Measurements from ENCODE around the gene ASB6.

The ASB6 gene

DNA sequence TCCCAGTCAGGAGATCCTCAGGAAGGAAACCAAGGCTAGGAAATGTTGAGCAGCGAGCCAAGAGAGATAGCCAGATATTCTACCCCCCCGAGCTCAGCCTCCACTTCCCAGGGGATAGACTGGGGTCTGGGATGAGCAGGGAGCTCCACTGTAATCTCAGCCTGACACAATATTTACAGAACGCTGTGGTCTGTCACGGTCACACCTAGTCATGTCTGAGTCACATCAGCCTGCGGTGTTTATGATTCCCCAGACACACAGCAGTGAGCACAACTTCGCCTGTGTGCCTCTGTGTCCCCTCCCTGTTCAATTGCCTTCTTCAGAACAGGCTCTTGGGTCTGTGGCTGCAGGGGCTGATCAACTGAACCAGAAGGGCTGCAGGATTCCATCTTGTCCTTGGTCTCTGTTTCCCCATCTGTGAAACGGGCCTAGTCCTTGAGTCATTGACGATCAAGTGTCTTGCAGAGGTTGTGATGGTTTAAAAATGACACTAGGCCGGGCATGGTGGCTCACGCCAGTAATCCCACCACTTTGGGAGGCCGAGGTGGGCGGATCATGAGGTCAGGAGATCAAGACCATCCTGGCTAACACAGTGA, 14.9 kb upstream of the ASB6 start:
- Histone ChIP-seq H3K4me3 (ENCODE audit: low read depth in 1 of 2, low read length in 2 of 2) (no peak overlapping the region), H3K4me2 (ENCODE audit: insufficient read depth, low read length) (no peak overlapping the region), H2AFZ (ENCODE audit: low read depth, low read length) (no peak overlapping the region), H4K20me1 (ENCODE audit: insufficient read depth, low read length) (no peaks in the 10 kb centered on the region), H3K4me1 (ENCODE audit: insufficient read depth, low read length) (no peaks in the 10 kb centered on the region), H3K27ac (ENCODE audit: low read length) (no peak overlapping the region), H3K9ac (ENCODE audit: low read depth, low read length) (no peak overlapping the region), H3K27me3 (ENCODE audit: insufficient read depth, low read length, poor library complexity) (no peaks in the 10 kb centered on the region), H3K9me3 (ENCODE audit: insufficient read depth, low read length, severe bottlenecking) (no peaks in the 10 kb centered on the region), H3K36me3 (ENCODE audit: insufficient read depth, low read length) (no peaks in the 10 kb centered on the region), H3K79me2 (ENCODE audit: insufficient read depth, low read length) (no peaks in the 10 kb centered on the region)
- ATAC-seq (ENCODE audit: insufficient read depth, low read depth): no peak
- TF ChIP-seq CTCF (IDR thresholded peaks at IDR 0.05; ENCODE audit: borderline replicate concordance, extremely low read depth, low read length, poor library complexity, severe bottlenecking): no peak
- no peak for TF ChIP-seq EZH2 (IDR thresholded peaks at IDR 0.05; ENCODE audit: borderline replicate concordance, low read depth, low read length, severe bottlenecking)
- DNase-seq: no peak

DNA sequence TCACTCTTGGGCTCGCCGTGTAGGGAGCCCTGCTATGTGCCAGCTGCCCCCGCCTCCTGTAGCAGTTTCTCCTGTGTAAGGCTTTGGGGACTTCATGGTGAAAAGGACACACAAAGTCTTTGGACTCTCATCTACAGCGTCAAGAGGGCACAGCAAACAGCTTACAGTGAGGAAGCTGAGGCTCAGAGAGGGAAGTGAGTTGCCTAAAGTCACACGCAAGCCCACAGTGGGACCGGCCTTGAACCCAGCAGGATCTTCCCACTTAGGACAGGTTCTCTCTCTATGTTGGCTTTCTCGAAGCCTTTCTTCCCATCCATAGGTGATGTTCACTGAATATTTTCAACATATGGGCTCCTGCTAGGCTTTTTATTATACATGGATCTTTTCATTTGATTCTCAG, 13.7 kb upstream of the ASB6 start:
- Histone ChIP-seq H4K20me1 (ENCODE audit: insufficient read depth, low read length) (no peaks in the 10 kb centered on the region), H3K4me2 (ENCODE audit: insufficient read depth, low read length) (no peak overlapping the region), H3K4me3 (ENCODE audit: low read depth in 1 of 2, low read length in 2 of 2) (no peak overlapping the region), H3K36me3 (ENCODE audit: insufficient read depth, low read length) (no peaks in the 10 kb centered on the region), H3K9ac (ENCODE audit: low read depth, low read length) (no peak overlapping the region), H3K27ac (ENCODE audit: low read length) (no peak overlapping the region), H2AFZ (ENCODE audit: low read depth, low read length) (no peak overlapping the region), H3K9me3 (ENCODE audit: insufficient read depth, low read length, severe bottlenecking) (no peaks in the 10 kb centered on the region), H3K79me2 (ENCODE audit: insufficient read depth, low read length) (no peaks in the 10 kb centered on the region), H3K27me3 (ENCODE audit: insufficient read depth, low read length, poor library complexity) (no peaks in the 10 kb centered on the region), H3K4me1 (ENCODE audit: insufficient read depth, low read length) (no peaks in the 10 kb centered on the region)
- no peak for ATAC-seq (ENCODE audit: insufficient read depth, low read depth)
- no peak for DNase-seq
- TF ChIP-seq CTCF (IDR thresholded peaks at IDR 0.05; ENCODE audit: borderline replicate concordance, extremely low read depth, low read length, poor library complexity, severe bottlenecking) (no peak), EZH2 (IDR thresholded peaks at IDR 0.05; ENCODE audit: borderline replicate concordance, low read depth, low read length, severe bottlenecking) (no peak)

DNA sequence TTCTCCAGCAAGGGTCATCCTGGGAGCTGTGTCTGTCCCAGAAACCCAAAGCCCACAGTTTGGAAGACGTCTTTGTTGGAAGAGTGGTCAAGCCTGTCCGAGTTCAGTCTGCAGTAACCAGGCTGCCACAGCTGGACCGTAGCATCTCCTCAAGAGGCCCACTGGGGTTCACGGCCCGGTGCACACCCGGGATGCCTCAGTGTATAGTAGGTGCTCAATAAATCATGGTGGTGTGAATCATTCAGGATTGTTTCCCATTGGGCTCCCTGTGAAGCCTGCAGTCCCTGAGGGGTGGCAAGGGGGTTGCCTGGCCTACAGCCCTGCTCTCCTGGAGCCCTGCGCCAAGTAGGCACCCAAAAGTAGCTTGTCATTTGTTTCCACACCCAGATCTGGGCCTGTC, 13.2 kb upstream of the ASB6 start:
- DNase-seq (no peak), ATAC-seq (ENCODE audit: insufficient read depth, low read depth) (no peak)
- Histone ChIP-seq H3K4me2 (ENCODE audit: insufficient read depth, low read length) (no peak overlapping the region), H3K4me1 (ENCODE audit: insufficient read depth, low read length) (no peaks in the 10 kb centered on the region), H3K79me2 (ENCODE audit: insufficient read depth, low read length) (no peaks in the 10 kb centered on the region), H3K9me3 (ENCODE audit: insufficient read depth, low read length, severe bottlenecking) (no peaks in the 10 kb centered on the region), H4K20me1 (ENCODE audit: insufficient read depth, low read length) (no peaks in the 10 kb centered on the region), H3K36me3 (ENCODE audit: insufficient read depth, low read length) (no peaks in the 10 kb centered on the region), H3K27ac (ENCODE audit: low read length) (no peak overlapping the region), H3K27me3 (ENCODE audit: insufficient read depth, low read length, poor library complexity) (no peaks in the 10 kb centered on the region), H2AFZ (ENCODE audit: low read depth, low read length) (no peak overlapping the region), H3K4me3 (ENCODE audit: low read depth in 1 of 2, low read length in 2 of 2) (no peak overlapping the region), H3K9ac (ENCODE audit: low read depth, low read length) (no peak overlapping the region)
- no peak for TF ChIP-seq CTCF (IDR thresholded peaks at IDR 0.05; ENCODE audit: borderline replicate concordance, extremely low read depth, low read length, poor library complexity, severe bottlenecking)
- no peak for TF ChIP-seq EZH2 (IDR thresholded peaks at IDR 0.05; ENCODE audit: borderline replicate concordance, low read depth, low read length, severe bottlenecking)

Measured in DND-41 (cell line).